Nephron (organoid): Measurements from ENCODE around the gene HAPLN3.

Experiments
- H3K27ac Mint-ChIP-seq, 3 experiments: 2 replicates each; pipeline ENCODE4 v1.8.0; 2020; ENCODE audit warnings: mixed read lengths in 3 of 3, mild to moderate bottlenecking in 2 of 3, moderate library complexity in 1 of 3
- H3K27me3 Mint-ChIP-seq: 2 replicates; pipeline ENCODE4 v1.8.0; 2021; ENCODE audit warnings: low read depth, mild to moderate bottlenecking, moderate library complexity, mixed read lengths
- H3K36me3 Mint-ChIP-seq: 2 replicates; pipeline ENCODE4 v1.8.0; 2020; ENCODE audit warnings: low read depth, mixed read lengths
- H3K4me1 Mint-ChIP-seq: 2 replicates; pipeline ENCODE4 v1.8.0; 2020; ENCODE audit warnings: mixed read lengths
- H3K4me3 Mint-ChIP-seq, 3 experiments: 2 replicates each; pipeline ENCODE4 v1.8.0; 2020; ENCODE audit warnings: mild to moderate bottlenecking in 3 of 3, mixed read lengths in 3 of 3, moderate library complexity in 2 of 3
- H3K9me3 Mint-ChIP-seq: 2 replicates; pipeline ENCODE4 v1.8.0; 2020; ENCODE audit warnings: mixed read lengths
- CTCF ChIP-seq, 3 experiments: fragments of 200-600 bp; sonication (generic); IDR thresholded peaks; one replicate each; pipeline ENCODE4 v1.5.0; 2021; ENCODE audit warnings: antibody characterized with exemption in 3 of 3; ENCODE audit not compliant: unreplicated experiment in 3 of 3

HAPLN3 gene

DNA sequence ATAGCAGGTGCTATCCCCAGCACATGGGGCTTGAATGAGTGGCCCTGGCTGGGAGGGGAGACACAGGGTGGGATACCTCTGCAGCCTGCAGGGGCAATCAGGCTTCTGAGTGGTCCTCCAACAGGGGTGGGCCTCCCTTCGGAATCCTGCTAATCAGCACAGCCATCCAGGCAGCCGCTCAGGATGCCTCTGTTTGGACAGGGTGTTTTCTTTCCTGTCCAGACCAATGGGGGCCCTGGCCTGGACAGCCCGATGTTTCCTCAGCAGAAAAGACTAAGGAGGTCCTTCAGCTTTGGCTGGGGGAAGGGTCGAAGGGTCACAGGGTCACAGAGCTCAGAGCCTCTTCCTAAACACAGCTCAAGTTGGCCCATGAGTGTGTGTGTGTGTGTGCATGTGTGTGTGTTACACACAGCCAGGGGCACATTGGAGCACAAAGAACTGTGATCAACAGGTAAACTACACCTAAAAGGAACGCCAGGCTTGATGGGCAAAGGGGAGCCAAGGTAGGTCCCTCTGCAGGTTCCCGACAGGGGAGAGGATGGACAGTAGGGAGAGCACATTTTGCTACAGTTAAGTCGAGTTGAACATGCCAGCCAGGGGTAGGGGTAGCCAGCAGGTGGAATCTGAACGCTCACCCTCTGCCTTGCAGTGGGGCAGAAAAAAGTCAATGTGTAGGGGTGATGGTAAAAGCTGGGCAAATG lies 1.1 kb upstream of the HAPLN3 start:
- Mint-ChIP-seq H3K4me3 (peak overlapping the region in 2 of 3 experiments; percentile 31 to 35), H3K36me3 (peaks cover 11% of the 10 kb centered on the region), H3K27me3 (peaks cover 51% of the 10 kb centered on the region), H3K27ac (peak overlapping the region; percentile 21 to 98 (median 88)), H3K9me3 (no peaks in the 10 kb centered on the region), H3K4me1 (peaks cover 30% of the 10 kb centered on the region)
- TF ChIP-seq CTCF (IDR thresholded peaks at IDR 0.05; ENCODE audit: unreplicated experiment in 3 of 3): no peak

DNA sequence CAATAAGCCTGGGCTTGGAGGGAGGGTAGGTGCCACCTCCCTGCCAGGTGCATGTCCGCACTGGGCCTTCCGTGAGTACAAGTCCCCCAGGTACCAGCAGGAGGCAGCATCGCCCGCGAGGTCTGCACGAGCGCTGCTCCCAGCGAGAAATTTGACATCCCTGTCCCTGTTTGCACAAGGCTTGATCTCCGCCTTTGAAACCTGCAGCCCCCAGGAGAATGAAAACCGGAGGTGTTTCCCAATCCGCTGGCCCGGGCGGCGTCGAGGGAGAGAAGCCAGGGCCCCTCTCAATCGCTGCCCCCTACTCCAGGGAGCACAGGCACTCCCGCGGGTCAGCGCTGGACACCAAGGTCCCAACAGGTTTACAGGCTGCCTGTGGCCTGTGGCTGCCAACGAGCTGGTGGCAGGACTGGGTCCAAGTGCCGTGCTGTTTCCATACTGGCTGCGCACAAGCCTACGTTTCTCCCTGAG lies 961 bp downstream of the HAPLN3 start:
- peaks cover 59% of the 10 kb centered on the region for H3K27me3 Mint-ChIP-seq
- H3K36me3 Mint-ChIP-seq: no peaks in the 10 kb centered on the region

DNA sequence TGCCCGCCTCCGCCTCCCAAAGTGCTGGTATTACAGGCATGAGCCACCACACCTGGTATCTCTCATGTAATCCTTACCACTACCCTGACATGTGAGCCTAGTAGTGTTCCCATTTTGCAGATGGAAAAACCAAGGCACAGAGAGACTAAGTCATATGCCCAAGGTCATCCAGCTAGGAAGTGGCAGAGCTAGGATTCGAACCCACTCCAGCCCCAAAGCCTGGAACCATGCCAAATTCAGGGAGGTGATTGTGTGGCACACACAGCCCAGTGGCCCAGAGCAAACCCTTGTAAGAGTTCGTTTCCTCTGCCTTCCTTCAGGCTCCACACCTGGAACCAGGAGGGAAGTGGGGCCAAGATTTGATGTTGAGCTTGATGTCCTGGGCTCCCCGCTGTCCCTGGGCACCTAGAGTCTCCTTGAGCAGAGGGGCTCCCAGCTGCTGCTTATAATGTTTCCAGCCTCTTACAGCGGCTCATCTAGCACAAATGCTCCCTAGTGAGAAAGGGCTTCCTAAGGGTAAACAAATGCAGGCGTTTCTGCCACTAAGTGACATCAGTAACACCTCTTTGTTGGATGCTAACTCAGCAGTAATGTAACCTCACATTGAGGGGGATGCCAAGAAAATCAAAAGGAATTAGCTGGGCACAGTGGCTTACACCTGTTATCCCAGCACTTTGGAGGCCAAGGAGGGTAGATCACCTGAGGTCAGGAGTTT lies 3.6 kb downstream of the HAPLN3 start:
- Mint-ChIP-seq H3K4me1 (peaks cover 9% of the 10 kb centered on the region), H3K36me3 (no peaks in the 10 kb centered on the region), H3K9me3 (no peaks in the 10 kb centered on the region), H3K27ac (no peak overlapping the region), H3K4me3 (no peak overlapping the region), H3K27me3 (peaks cover 48% of the 10 kb centered on the region)
- TF ChIP-seq CTCF (IDR thresholded peaks at IDR 0.05; ENCODE audit: unreplicated experiment in 3 of 3): no peak

More for the DNA sequence above, 961 bp downstream of the HAPLN3 start:
- Mint-ChIP-seq H3K4me1 (peaks cover 23% of the 10 kb centered on the region), H3K4me3 (peak overlapping the region; percentile 63 to 77 (median 70)), H3K27ac (no peak overlapping the region), H3K9me3 (no peaks in the 10 kb centered on the region)
- TF ChIP-seq CTCF (IDR thresholded peaks at IDR 0.05; ENCODE audit: unreplicated experiment in 3 of 3): peak; percentile 63 to 78 (median 74)

DNA sequence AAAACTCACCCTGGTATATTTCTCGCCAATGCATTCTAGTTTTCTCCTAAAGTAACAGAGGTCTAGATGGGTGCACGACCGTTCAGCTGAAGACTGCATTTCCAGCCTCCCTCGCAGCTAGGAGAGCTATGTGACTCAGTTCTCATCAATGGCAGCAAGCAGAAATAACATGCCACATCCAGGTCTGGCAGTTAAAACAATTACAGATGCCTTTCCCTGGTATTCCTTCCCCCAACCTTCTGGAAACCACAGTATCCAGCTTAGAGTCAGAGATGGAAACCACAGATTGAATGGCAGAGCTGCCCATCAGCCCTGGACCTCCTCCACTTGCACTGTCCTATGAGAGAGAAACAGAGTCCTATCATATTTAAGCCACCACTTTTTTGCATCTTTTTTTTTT lies 4.8 kb downstream of the HAPLN3 start:
- Mint-ChIP-seq H3K27ac (no peak overlapping the region), H3K4me3 (no peak overlapping the region), H3K36me3 (no peaks in the 10 kb centered on the region), H3K27me3 (peaks cover 42% of the 10 kb centered on the region), H3K4me1 (peaks cover 3% of the 10 kb centered on the region), H3K9me3 (no peaks in the 10 kb centered on the region)
- TF ChIP-seq CTCF (IDR thresholded peaks at IDR 0.05; ENCODE audit: unreplicated experiment in 3 of 3): no peak

DNA sequence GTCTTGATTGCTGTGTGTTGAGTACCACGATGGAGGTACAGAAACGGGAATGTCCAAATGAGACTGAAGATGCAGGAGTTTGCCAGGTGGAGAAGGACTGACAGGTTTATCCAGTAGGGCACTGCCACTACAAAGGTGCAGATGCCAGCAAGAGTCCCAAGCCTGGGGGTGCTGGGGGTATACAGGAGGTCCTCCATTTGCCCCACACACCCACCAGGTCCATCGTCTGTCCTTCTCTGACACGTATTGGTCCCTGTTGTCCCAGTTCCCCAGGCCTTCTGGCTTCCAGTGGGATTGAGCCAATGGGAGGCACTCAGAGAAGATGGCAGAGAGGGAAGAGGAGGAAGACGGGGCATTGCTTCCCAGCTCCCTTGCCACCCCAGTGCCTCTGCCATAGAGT lies 6.6 kb downstream of the HAPLN3 start:
- Mint-ChIP-seq H3K4me3 (no peak overlapping the region), H3K4me1 (no peaks in the 10 kb centered on the region), H3K36me3 (no peaks in the 10 kb centered on the region), H3K27me3 (peaks cover 28% of the 10 kb centered on the region), H3K9me3 (no peaks in the 10 kb centered on the region), H3K27ac (no peak overlapping the region)
- no peak for TF ChIP-seq CTCF (IDR thresholded peaks at IDR 0.05; ENCODE audit: unreplicated experiment in 3 of 3)
